GM12878 (cell line): ENCODE results near the gene MICAL3. TPM values are rescaled to one million over a fixed set of nuclear protein-coding genes. Genes with fewer than 3 reads are reported as not detected.

Experiments used
- ATAC-seq: fragments of 200-7000 bp; cut with Tn5 transposase; 3 replicates; pipeline ENCODE4 v1.9.1; 2020; ENCODE audit warnings: mild to moderate bottlenecking, moderate library complexity
- BruUV-seq: library from RNA; stranded (reverse); fragments of 400-500 nt; replicated peaks from 2 replicates; lab custom pipeline; 2021; lab: Mats Ljungman, UMichigan
- CTCF ChIA-PET: fragments of 300-600 bp; sonication (Branson Sonifier 250); formaldehyde crosslinking; extraction: SDS; loops from one replicate; lab custom pipeline; 2021; ENCODE audit warnings: inconsistent platforms; lab: Yijun Ruan, JAX
- POLR2A ChIA-PET: fragments of 350-600 bp; formaldehyde crosslinking; extraction: SDS; loops from one replicate; lab custom pipeline; 2021; ENCODE audit warnings: inconsistent platforms; lab: Charles Lee
- RAD21 ChIA-PET: fragments of 300-600 bp; sonication (Branson Sonifier 250); formaldehyde crosslinking; loops from one replicate; lab custom pipeline; 2023; ENCODE audit warnings: antibody characterized with exemption; ENCODE audit not compliant: unreplicated experiment; lab: Charles Lee
- SMC1A ChIA-PET: fragments of 300-600 bp; sonication (Branson Sonifier 250); formaldehyde crosslinking; loops from one replicate; lab custom pipeline; 2023; ENCODE audit not compliant: unreplicated experiment, uncharacterized antibody; lab: Charles Lee
- DNase-seq: peaks from one replicate; pipeline ENCODE4 v3.0.0-alpha.2; 2011; ENCODE audit warnings: low read depth, low spot score
- FAIRE-seq: peaks from 3 replicates; lab custom pipeline; 2011; peaks lifted over from hg19 to GRCh38; lab: Jason Lieb, UNC
- H2AFZ ChIP-seq: 2 replicates; pipeline ENCODE4 v1.6.0; 2011; ENCODE audit warnings: low read depth, low read length, control low read depth; ENCODE audit not compliant: control insufficient read depth
- H3K27ac ChIP-seq: 2 replicates; pipeline ENCODE4 v1.5.1; 2011; ENCODE audit warnings: control low read depth; ENCODE audit not compliant: control insufficient read depth, insufficient read depth
- H3K27me3 ChIP-seq, 2 experiments: replicated peaks in 1 of 2; 2 replicates each; pipeline versions ENCODE4 v1.6.0 to v1.6.1; 2011; ENCODE audit warnings: low read length in 1 of 2; ENCODE audit not compliant: control insufficient read depth in 2 of 2, insufficient read depth in 2 of 2
- H3K36me3 ChIP-seq, 2 experiments: 2 replicates each; pipeline ENCODE4 v1.5.1; 2011; ENCODE audit warnings: low read length in 1 of 2; ENCODE audit not compliant: control insufficient read depth in 2 of 2, insufficient read depth in 2 of 2
- H3K4me1 ChIP-seq: 2 replicates; pipeline ENCODE4 v1.6.1; 2011; ENCODE audit warnings: mild to moderate bottlenecking, low read length, moderate library complexity, mixed read lengths; ENCODE audit not compliant: control insufficient read depth, insufficient read depth
- H3K4me2 ChIP-seq: 2 replicates; pipeline ENCODE4 v1.6.0; 2011; ENCODE audit warnings: control low read depth; ENCODE audit not compliant: control insufficient read depth, insufficient read depth
- H3K4me3 ChIP-seq: fragments of 200-600 bp; sonication (generic); 2 replicates; pipeline ENCODE4 v1.5.1; 2016
- H3K79me2 ChIP-seq: 2 replicates; pipeline ENCODE4 v1.6.0; 2011; ENCODE audit warnings: low read length; ENCODE audit not compliant: control insufficient read depth, insufficient read depth
- H3K9ac ChIP-seq: 2 replicates; pipeline ENCODE4 v1.8.0; 2011; ENCODE audit warnings: low read length, control low read depth, mixed read lengths; ENCODE audit not compliant: control insufficient read depth, insufficient read depth
- H3K9me3 ChIP-seq: replicated peaks from 3 replicates; pipeline ENCODE4 v1.5.1; 2011; ENCODE audit warnings: mild to moderate bottlenecking, low read length; ENCODE audit not compliant: control insufficient read depth, insufficient read depth
- H4K20me1 ChIP-seq: 2 replicates; pipeline ENCODE4 v1.6.0; 2011; ENCODE audit not compliant: control insufficient read depth, insufficient read depth
- CREB1 ChIP-seq: IDR thresholded peaks from 2 replicates; pipeline ENCODE4 v1.6.1; 2012; ENCODE audit warnings: low read depth, mild to moderate bottlenecking, inconsistent platforms
- E4F1 ChIP-seq: fragments of 450-650 bp; IDR thresholded peaks from 2 replicates; pipeline ENCODE4 v1.6.1; 2018; ENCODE audit warnings: borderline replicate concordance, mild to moderate bottlenecking; ENCODE audit not compliant: partially characterized antibody
- NR2C1 ChIP-seq: fragments of 450-650 bp; IDR thresholded peaks from 2 replicates; pipeline ENCODE4 v1.6.1; 2017; ENCODE audit warnings: antibody characterized with exemption, mild to moderate bottlenecking, moderate library complexity
- SMC3 ChIP-seq: IDR thresholded peaks from 2 replicates; pipeline ENCODE4 v1.6.1; 2011; ENCODE audit warnings: low read length, improper control_type of control experiment, borderline replicate concordance
- TBL1XR1 ChIP-seq: IDR thresholded peaks from 2 replicates; pipeline ENCODE4 v1.6.1; 2012; ENCODE audit warnings: low read depth, low read length, improper control_type of control experiment
- USF2 ChIP-seq: IDR thresholded peaks from 2 replicates; pipeline ENCODE4 v1.6.1; 2011; ENCODE audit warnings: low read depth, low read length, improper control_type of control experiment, borderline replicate concordance
- YBX1 ChIP-seq: fragments of 450-650 bp; IDR thresholded peaks from 2 replicates; pipeline ENCODE4 v1.6.1; 2016; ENCODE audit warnings: antibody characterized with exemption
- ZBED1 ChIP-seq: IDR thresholded peaks from 2 replicates; pipeline ENCODE4 v1.6.1; 2016; ENCODE audit warnings: borderline replicate concordance
- WGBS: methylation state at CpG from one replicate; pipeline ENCODE4 v1.1.6; 2016; ENCODE audit warnings: low lambda C conversion rate; ENCODE audit not compliant: insufficient replicate concordance, insufficient coverage; ENCODE audit errors: missing lambda C conversion rate; 5-methylcytosine and 5-hydroxymethylcytosine counted together
- in situ Hi-C: fragments of 300-500 bp; cut with MboI; formaldehyde crosslinking; loops from 9 replicates; pipeline ENCODE4 v1.14.3; 2018; ENCODE audit warnings: mixed read lengths
- intact Hi-C: fragments of 100-400 bp; cut with micrococcal nuclease; formaldehyde crosslinking; loops from one replicate; pipeline ENCODE4 v1.14.2; 2022; ENCODE audit not compliant: unreplicated experiment
- polyA plus RNA-seq, 11 experiments: library from polyadenylated mRNA; depleted of rRNA in 4 of 11; unstranded in 6 of 11; stranded (reverse) in 5 of 11; fragments of >200 nt; fragmentation: Nextera tagmentation in 4 of 11; fragmentation: Illumina TruSeq in 1 of 11; extraction: Ambion mirVana in 4 of 11; extraction: Trizol in 1 of 11; gene quantifications; 1 replicate in 1 of 11; 2 replicates in 10 of 11; pipeline versions ENCODE4 v1.2.1 to v1.2.3, GENCODE V29; 2011 to 2016; ENCODE audit warnings: inconsistent platforms in 2 of 11, missing spikeins in 2 of 11, low read depth in 1 of 11
- total RNA-seq, 4 experiments: library from RNA; depleted of rRNA in 3 of 4; stranded (reverse); fragments of >200 nt in 3 of 4; fragmentation: Illumina TruSeq in 1 of 4; extraction: Trizol in 1 of 4; gene quantifications; 2 replicates each; pipeline versions ENCODE4 v1.2.1 to v1.2.3, GENCODE V29; 2013 to 2021
- TF ChIP-seq, protein P1 (sequence below): IDR thresholded peaks from 2 replicates; pipeline ENCODE4 v1.6.1; 2012; ENCODE audit warnings: low read depth, low read length, improper control_type of control experiment

MICAL3 gene
- total and polyA plus RNA-seq, 10 of the 15 experiments (the other 5 are each of a cell fraction or from before 2014, with no cell fraction given), result 2.6 to 92.2 (median 24.0) TPM

GRCh38 chr22:18013436-18013835 is 10.9 kb downstream of the MICAL3 start:
- H3K36me3 ChIP-seq, result no peaks in the 10 kb centered on the region
- DNase-seq (no peak), FAIRE-seq (no peak), ATAC-seq (no peak)
- in situ Hi-C loops (no loop called here), intact Hi-C loops (no loop called here)
- peaks cover 11% of the 10 kb centered on the region for H3K4me1 ChIP-seq
- CTCF ChIA-PET, result interaction anchor here (0.9 to 2.6 kb wide), 5 partner anchors 10 to 65 kb away, joined by 3 to 17 read pairs (median 4); partner anchors contain the start of gene MICAL3
- no peak for TF ChIP-seq SMC3
- no peak for TF ChIP-seq TBL1XR1
- no peak for TF ChIP-seq E4F1
- no peak for TF ChIP-seq YBX1
- TF ChIP-seq USF2, result no peak
- TF ChIP-seq CREB1, result no peak
- no peak for TF ChIP-seq ZBED1
- TF ChIP-seq, protein P1, sequence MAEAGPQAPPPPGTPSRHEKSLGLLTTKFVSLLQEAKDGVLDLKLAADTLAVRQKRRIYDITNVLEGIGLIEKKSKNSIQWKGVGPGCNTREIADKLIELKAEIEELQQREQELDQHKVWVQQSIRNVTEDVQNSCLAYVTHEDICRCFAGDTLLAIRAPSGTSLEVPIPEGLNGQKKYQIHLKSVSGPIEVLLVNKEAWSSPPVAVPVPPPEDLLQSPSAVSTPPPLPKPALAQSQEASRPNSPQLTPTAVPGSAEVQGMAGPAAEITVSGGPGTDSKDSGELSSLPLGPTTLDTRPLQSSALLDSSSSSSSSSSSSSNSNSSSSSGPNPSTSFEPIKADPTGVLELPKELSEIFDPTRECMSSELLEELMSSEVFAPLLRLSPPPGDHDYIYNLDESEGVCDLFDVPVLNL, result no peak
- no peak for TF ChIP-seq NR2C1
- H3K4me2 ChIP-seq, result no peak overlapping the region
- no peaks in the 10 kb centered on the region for H3K79me2 ChIP-seq
- H3K4me3 ChIP-seq, result no peak overlapping the region
- no peaks in the 10 kb centered on the region for H3K27me3 ChIP-seq
- H3K27ac ChIP-seq, result no peak overlapping the region
- H3K9ac ChIP-seq, result no peak overlapping the region
- POLR2A ChIA-PET, result interaction anchor here (0.6 to 2.4 kb wide), 2 partner anchors 13 to 44 kb away, joined by 7 read pairs; no protein-coding TSS in a partner anchor
- BruUV-seq, result no TSS peak
- RAD21 ChIA-PET, result interaction anchor here (1.1 to 1.6 kb wide), 2 partner anchors 13 to 63 kb away, joined by 5 read pairs; no protein-coding TSS in a partner anchor
- no peaks in the 10 kb centered on the region for H3K9me3 ChIP-seq
- no peaks in the 10 kb centered on the region for H4K20me1 ChIP-seq
- H2AFZ ChIP-seq, result no peak overlapping the region
- SMC1A ChIA-PET, result interaction anchor here (0.9 to 1.5 kb wide), 4 partner anchors 10 to 63 kb away, joined by 3 to 5 read pairs (median 3); no protein-coding TSS in a partner anchor
- 59% methylated on average over 2 of the region's 2 CpGs for WGBS
